Common myeloid progenitor, CD34-positive (primary cell): ENCODE data around the gene TMEM30A.
A peak's percentile ranks its signal among the peaks of the same experiment; 100 is the strongest.

Experiments
- CTCF ChIA-PET: fragments of 350-600 bp; sonication (Branson Sonifier 250); formaldehyde crosslinking; loops from one replicate; lab custom pipeline; 2021; ENCODE audit warnings: antibody characterized with exemption; lab: Charles Lee
- POLR2A ChIA-PET: fragments of 350-600 bp; sonication (Branson Sonifier 250); formaldehyde crosslinking; loops from one replicate; lab custom pipeline; 2021; ENCODE audit warnings: antibody characterized with exemption; lab: Charles Lee
- DNase-seq, 3 donors: peaks; one replicate each; pipeline versions ENCODE4 v3.0.0 to v3.0.0-alpha.2; 2013
- H3K27ac ChIP-seq, 2 experiments: 1 replicate in 1 of 2; 2 replicates in 1 of 2; pipeline ENCODE4 v1.7.0; 2013; ENCODE audit warnings: inconsistent platforms in 2 of 2, low read length in 2 of 2, mild to moderate bottlenecking in 2 of 2, low read depth in 1 of 2, moderate library complexity in 1 of 2; ENCODE audit not compliant: severe bottlenecking in 2 of 2, insufficient read depth in 1 of 2, poor library complexity in 1 of 2
- H3K27me3 ChIP-seq, 5 experiments: replicated peaks in 2 of 5; 1 replicate in 3 of 5; 2 replicates in 2 of 5; pipeline versions ENCODE4 v1.6.1 to v1.7.0; 2013; ENCODE audit warnings: low read length in 4 of 5, mild to moderate bottlenecking in 2 of 5, moderate library complexity in 2 of 5, inconsistent platforms in 1 of 5; ENCODE audit not compliant: insufficient read depth in 5 of 5, control insufficient read depth in 4 of 5
- H3K36me3 ChIP-seq, 4 experiments: 1 replicate in 2 of 4; 2 replicates in 2 of 4; pipeline versions ENCODE4 v1.6.1 to v1.7.0; 2013; ENCODE audit warnings: low read length in 3 of 4, control low read depth in 1 of 4, mild to moderate bottlenecking in 1 of 4; ENCODE audit not compliant: control insufficient read depth in 4 of 4, insufficient read depth in 4 of 4
- H3K4me1 ChIP-seq, 4 experiments: 1 replicate in 3 of 4; 2 replicates in 1 of 4; pipeline versions ENCODE4 v1.6.1 to v1.7.1; 2013; ENCODE audit warnings: low read length in 3 of 4, mild to moderate bottlenecking in 3 of 4, control low read depth in 1 of 4, inconsistent platforms in 1 of 4, moderate library complexity in 1 of 4; ENCODE audit not compliant: control insufficient read depth in 4 of 4, insufficient read depth in 4 of 4; ENCODE audit errors: control extremely low read depth in 1 of 4
- H3K4me3 ChIP-seq, 7 experiments: 1 replicate in 4 of 7; 2 replicates in 3 of 7; pipeline versions ENCODE4 v1.5.1 to v1.7.0; 2013; ENCODE audit warnings: mild to moderate bottlenecking in 7 of 7, low read length in 6 of 7, moderate library complexity in 6 of 7, inconsistent platforms in 2 of 7, low read depth in 2 of 7, control low read depth in 1 of 7; ENCODE audit not compliant: insufficient read depth in 4 of 7, control insufficient read depth in 1 of 7; ENCODE audit errors: extremely low read depth in 1 of 7
- H3K9me3 ChIP-seq, 5 experiments: 1 replicate in 4 of 5; 2 replicates in 1 of 5; pipeline versions ENCODE4 v1.6.1 to v1.7.1; 2013; ENCODE audit warnings: low read length in 4 of 5, mild to moderate bottlenecking in 2 of 5, inconsistent platforms in 1 of 5, low read depth in 1 of 5, moderate library complexity in 1 of 5; ENCODE audit not compliant: control insufficient read depth in 4 of 5, insufficient read depth in 2 of 5; ENCODE audit errors: control extremely low read depth in 1 of 5
- WGBS: methylation state at CpG from one replicate; pipeline ENCODE4 v1.1.5; 2013; ENCODE audit not compliant: insufficient coverage; 5-methylcytosine and 5-hydroxymethylcytosine counted together

TMEM30A gene

DNA sequence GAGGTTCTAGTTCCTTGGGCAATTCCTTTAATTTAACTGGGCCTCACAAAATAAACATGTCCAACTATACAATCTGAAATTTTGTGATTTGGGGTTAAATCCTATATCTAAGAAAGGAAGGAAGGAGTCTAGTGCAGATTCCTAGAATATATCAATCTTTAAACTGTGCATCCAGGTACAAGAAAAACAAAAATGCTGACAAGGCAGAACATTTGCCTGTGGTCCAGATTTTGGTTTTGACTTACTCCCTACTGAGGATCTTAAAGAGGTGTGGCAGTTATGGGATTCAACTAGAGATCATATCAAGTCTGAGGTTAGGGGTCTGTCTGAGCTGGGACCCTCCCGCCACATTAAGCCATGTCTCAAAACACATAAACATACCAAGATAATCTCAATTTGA, 23.3 kb downstream of the TMEM30A start:
- CTCF ChIA-PET: interaction anchor here (1.4 kb wide), 1 partner anchor 14 kb away, joined by 3 read pairs; no protein-coding TSS in a partner anchor
- H3K9me3 ChIP-seq: no peaks in the 10 kb centered on the region
- no peak overlapping the region for H3K4me3 ChIP-seq
- POLR2A ChIA-PET: no interaction called here
- DNase-seq: no peak
- no peaks in the 10 kb centered on the region for H3K27me3 ChIP-seq
- peaks cover 9 to 47% (median 28%) of the 10 kb centered on the region in 4 experiments for H3K36me3 ChIP-seq
- H3K27ac ChIP-seq: no peak overlapping the region
- no peaks in the 10 kb centered on the region for H3K4me1 ChIP-seq
- WGBS: no CpG with 5 or more reads among the region's 1 CpG

GRCh38 chr6:75257343-75258087, 27.1 kb downstream of the TMEM30A start:
- no peak overlapping the region for H3K27ac ChIP-seq
- H3K9me3 ChIP-seq: no peaks in the 10 kb centered on the region
- no peak overlapping the region for H3K4me3 ChIP-seq
- H3K27me3 ChIP-seq: no peaks in the 10 kb centered on the region
- H3K4me1 ChIP-seq: no peaks in the 10 kb centered on the region
- peaks cover 3 to 52% (median 31%) of the 10 kb centered on the region in 4 experiments for H3K36me3 ChIP-seq
- ChIA-PET POLR2A (no interaction called here), CTCF (interaction anchor here (2.0 kb wide), 1 partner anchor 27 kb away, joined by 5 read pairs; the partner anchor contains the start of gene TMEM30A)
- no peak for DNase-seq
- 100% methylated on average over 1 of the region's 1 CpG for WGBS

- POLR2A ChIA-PET: no interaction called here
- no CpG with 5 or more reads among the region's 2 CpGs for WGBS
Observed at GRCh38 chr6:75250552-75250951, 34.0 kb downstream of the TMEM30A start.

GRCh38 chr6:75249837-75250236, 34.8 kb downstream of the TMEM30A start:
- Histone ChIP-seq H3K36me3 (peaks cover 0 to 10% (median 5%) of the 10 kb centered on the region in 4 experiments), H3K4me3 (no peak overlapping the region), H3K27ac (no peak overlapping the region), H3K9me3 (no peaks in the 10 kb centered on the region), H3K4me1 (no peaks in the 10 kb centered on the region), H3K27me3 (peaks cover 0 to 20% (median 15%) of the 10 kb centered on the region in 5 experiments)
- ChIA-PET CTCF (interaction anchor here (1.4 to 2.0 kb wide), 2 partner anchors 17 to 23 kb away, joined by 3 to 6 read pairs; no protein-coding TSS in a partner anchor), POLR2A (no interaction called here)
- DNase-seq: no peak

More at GRCh38 chr6:75250552-75250951, 34.0 kb downstream of the TMEM30A start:
- H3K27ac ChIP-seq: no peak overlapping the region
- H3K4me1 ChIP-seq: no peaks in the 10 kb centered on the region
- DNase-seq: no peak
- H3K27me3 ChIP-seq: peaks cover 0 to 19% (median 14%) of the 10 kb centered on the region in 5 experiments
- peaks cover 3 to 17% (median 10%) of the 10 kb centered on the region in 4 experiments for H3K36me3 ChIP-seq
- no peak overlapping the region for H3K4me3 ChIP-seq
- H3K9me3 ChIP-seq: no peaks in the 10 kb centered on the region
- CTCF ChIA-PET: interaction anchor here (1.0 to 2.0 kb wide), 3 partner anchors 16 to 24 kb away, joined by 3 to 6 read pairs (median 3); no protein-coding TSS in a partner anchor

DNA sequence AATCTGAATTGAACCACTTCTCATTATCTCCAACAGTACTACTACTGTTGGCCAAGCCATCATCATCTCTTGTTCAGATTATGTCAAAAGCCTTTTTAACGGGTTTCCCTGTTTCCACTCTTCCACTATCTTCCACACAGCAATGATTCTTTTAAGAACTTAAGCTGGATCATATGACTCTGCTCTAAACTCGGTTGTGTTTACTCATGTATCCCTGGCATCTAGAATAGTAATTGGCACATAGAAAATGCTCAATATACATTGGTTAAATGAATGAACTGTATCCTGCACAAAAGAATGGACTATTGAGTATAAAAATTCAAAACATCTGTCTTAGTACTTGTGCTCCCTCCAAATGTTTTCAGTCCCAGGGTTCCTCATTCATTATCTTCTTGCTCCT, 38.2 kb downstream of the TMEM30A start:
- ChIA-PET POLR2A (no interaction called here), CTCF (no interaction called here)
- Histone ChIP-seq H3K4me3 (no peak overlapping the region), H3K27me3 (peaks cover 0 to 22% (median 15%) of the 10 kb centered on the region in 5 experiments), H3K4me1 (peaks cover 5 to 16% (median 8%) of the 10 kb centered on the region in 4 experiments), H3K27ac (no peak overlapping the region), H3K36me3 (no peaks in the 10 kb centered on the region), H3K9me3 (no peaks in the 10 kb centered on the region)
- WGBS: 86% methylated on average over 1 of the region's 2 CpGs
- no peak for DNase-seq

GRCh38 chr6:75244063-75244584, 40.5 kb downstream of the TMEM30A start:
- Histone ChIP-seq H3K9me3 (no peaks in the 10 kb centered on the region), H3K4me3 (peak overlapping the region; percentile 56 to 100 (median 84)), H3K27ac (peak overlapping the region; percentile 92 to 95), H3K4me1 (peaks cover 5 to 16% (median 8%) of the 10 kb centered on the region in 4 experiments), H3K36me3 (peaks cover 4 to 15% (median 7%) of the 10 kb centered on the region in 4 experiments), H3K27me3 (peaks cover 0 to 22% (median 15%) of the 10 kb centered on the region in 5 experiments)
- DNase-seq: peak in 1 of 3 donors; percentile 28
- ChIA-PET CTCF (interaction anchor here (1.3 to 2.7 kb wide), 3 partner anchors 11 to 33 kb away, joined by 3 to 10 read pairs (median 4); no protein-coding TSS in a partner anchor), POLR2A (interaction anchor here (1.1 to 1.2 kb wide), 2 partner anchors 35 to 40 kb away, joined by 3 to 5 read pairs; partner anchors contain the start of gene TMEM30A)
- 26% methylated on average over 10 of the region's 15 CpGs for WGBS
